HG03442 (cell line): Measurements from ENCODE around the gene CFDP1.
"Not testable (repeated sequence)": the region's sequence is repeated elsewhere in the genome, so short reads cannot be mapped to it uniquely, and the experiment has no call there.

ENCODE experiments used
- ATAC-seq: cut with Tn5 transposase; IDR thresholded peaks from one replicate; pipeline ENCODE4 v1.9.1; 2021; ENCODE audit warnings: mild to moderate bottlenecking, moderate library complexity; ENCODE audit not compliant: unreplicated experiment

The CFDP1 gene

DNA sequence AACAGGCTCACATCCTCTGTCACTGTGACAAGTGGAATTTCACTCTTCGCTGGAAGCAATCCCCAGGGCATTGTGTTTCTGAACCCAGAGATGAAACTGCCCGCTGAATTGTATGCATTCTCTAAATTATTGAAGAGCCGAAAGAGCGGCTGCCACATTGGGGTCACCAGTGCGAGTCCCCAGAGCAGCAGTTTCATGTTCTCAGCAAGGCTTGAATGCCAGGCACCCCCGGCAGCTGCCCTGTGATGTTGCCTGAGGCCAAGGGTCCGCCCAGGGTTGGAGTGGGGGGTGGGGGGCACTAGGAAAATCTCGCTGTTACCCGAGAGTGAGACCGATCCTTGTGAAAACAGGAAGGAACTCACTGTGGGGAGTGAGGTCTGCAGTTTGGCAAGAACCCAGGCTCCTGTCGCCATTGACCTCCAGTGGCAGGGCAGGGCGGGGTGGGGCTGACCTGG lies 161.2 kb downstream of the CFDP1 start:
- ATAC-seq = no peak

GRCh38 chr16:75271441-75272096 lies 161.7 kb downstream of the CFDP1 start:
- ATAC-seq = no peak

DNA sequence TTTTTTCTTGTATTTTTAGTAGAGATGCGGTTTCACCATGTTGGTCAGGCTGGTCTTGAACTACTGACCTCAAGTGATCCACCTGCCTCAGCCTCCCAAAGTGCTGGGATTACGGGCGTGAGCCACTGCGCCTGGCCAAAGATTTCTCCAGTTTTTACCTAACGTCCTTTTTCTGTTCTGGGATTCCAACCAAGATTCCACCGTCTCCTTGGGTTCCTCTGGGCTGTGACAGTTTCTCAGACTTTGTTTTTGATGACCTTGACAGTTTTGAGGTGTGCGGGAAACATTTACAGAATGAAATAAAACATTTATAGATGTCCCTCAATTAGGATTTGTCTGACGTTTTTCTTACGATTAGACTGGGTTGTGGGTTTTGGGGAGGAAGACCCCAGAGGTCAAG lies 163.9 kb downstream of the CFDP1 start:
- ATAC-seq = not testable (repeated sequence)

GRCh38 chr16:75267631-75268264 lies 165.6 kb downstream of the CFDP1 start:
- no peak for ATAC-seq

GRCh38 chr16:75266738-75267630 lies 166.3 kb downstream of the CFDP1 start:
- no peak for ATAC-seq

DNA sequence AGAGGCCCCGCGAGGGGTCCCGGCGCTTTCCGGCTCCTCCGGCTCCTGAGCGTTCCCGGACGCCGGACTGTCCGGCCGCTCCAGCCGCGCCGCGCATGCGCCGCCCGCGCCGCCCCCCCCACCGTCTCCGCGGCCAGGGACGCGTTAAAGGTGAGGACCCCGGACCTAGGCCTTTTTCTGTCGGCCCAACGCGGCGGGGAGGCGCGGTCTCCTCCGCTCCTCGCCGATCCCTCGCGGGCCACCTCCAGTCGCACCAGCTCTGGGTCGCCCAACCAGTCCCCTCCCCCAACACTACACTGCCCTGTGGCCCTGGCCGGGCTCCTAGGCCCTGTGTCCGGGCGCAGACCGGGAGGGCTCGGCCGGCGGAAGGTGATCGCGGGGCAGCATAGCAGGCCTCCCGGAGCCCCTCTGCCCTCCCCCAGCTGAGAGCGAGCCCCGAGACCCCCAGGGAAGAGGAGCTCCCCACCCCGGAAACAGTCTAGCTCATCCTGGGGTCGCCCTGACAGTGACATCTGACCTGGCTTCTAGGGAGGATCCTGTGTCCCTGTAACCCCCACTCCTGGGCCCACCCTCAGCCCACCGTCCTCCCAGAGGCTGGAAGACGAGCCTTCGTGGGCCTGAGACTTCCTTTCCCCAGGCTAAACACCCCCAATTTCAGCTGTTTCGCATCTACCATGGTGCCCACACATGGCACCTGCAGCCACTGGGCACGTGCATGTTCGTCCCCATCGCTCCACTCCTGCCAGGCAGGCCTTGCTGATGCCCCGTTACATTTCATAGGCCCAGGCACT lies 167.2 kb downstream of the CFDP1 start:
- ATAC-seq = peak; percentile 65

DNA sequence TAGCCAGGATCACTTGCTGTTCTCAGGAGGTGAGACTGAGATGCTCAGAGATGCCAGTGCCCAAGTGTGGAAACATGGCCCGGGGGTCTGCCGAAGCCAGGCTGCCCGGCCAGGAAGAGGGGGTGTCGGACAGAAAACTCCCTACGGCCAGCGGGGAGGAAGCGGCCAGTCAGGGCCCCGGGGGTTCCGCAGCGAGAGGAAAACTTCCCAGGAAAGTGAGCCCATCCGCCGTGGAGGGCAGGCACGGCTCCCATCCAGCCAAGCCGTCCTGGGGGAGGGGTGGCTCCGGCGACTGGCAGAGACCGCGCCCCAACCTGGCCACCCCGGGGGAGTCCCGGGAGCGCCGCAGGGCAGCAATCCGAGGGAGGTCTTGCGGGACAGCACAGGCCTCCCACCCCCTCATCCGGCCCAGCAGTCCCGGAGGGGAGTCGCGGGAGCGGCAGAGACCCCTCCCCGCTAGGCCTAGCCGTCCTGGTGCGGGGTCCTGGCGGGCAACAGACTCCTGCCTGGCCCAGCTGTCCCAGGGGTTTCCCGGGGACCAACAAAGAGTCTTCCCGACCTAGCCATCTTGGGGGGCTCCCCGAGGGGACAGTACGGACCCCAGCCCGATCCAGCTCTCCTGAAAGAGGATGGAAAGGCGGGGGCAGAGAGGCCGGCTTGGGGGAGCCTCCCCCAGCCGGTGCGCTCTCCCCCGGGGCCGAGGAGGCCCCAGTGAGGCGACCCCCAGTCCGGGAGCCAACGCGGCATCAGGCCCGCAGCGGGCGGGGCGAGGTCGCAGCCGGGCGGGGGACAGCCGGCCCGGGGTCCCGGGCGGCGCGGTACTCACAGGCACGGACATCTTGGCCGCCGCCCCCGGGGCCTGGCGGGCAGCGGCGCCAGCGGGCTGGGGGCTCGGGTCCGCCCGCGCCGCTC lies 168.0 kb downstream of the CFDP1 start:
- ATAC-seq = peak; percentile 25

- no peak for ATAC-seq
Measured at GRCh38 chr16:75264457-75264998, 168.8 kb downstream of the CFDP1 start.

DNA sequence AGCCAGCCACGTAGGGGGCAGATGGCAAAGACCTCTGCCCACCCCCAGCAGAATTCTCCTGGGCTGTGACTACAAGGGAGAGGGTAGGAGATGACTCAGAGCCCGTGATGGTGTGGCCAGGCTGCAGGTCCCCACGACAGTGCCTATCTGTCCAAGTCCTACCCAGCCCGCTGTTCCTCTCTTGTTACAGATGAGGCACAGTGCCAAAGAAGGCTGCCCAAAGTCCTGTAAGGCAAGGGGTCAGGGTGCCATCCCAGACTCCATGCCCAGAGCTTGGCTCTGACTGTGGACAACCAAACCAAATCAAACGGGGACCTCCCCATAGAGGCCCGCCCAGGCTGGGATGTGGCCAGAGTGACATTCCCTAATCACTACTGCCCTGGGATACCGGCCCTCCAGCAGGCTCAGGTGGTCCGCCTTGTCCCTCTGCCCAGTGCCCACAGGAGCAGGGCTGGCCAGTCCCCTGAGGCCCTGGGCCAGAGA lies 169.3 kb downstream of the CFDP1 start:
- ATAC-seq = no peak

DNA sequence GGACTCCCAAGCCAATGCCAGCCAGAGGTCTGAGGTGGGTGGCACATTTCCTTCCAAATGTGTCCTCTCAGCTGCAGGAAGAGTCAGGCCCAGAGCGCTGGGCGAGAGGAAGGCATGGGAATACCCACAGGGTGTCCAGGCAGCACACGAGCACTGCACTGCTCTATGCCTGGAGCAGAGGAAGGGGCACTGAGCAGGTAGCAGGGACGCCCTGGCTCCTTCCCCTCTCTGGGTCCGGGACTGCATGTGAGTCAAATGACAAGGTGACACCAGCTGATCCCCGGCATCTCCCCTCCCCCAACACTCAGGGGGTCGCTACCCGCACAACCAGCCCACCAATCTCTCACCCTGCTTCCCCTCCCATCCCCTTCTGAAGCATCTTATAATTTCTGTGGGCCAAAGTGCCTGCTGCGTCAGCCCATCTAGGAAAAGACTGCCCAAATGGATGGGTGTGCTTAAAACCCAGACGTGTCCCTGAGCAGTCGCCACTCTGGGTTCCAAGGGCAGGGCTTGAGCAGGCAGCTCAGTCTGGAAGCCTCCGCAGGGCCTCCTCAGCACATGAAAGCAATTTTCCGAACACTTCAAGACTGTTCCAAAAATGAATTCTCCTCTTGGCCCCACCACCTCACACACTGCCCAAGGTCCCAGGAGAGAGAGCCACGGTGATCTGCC lies 169.9 kb downstream of the CFDP1 start:
- ATAC-seq = no peak

DNA sequence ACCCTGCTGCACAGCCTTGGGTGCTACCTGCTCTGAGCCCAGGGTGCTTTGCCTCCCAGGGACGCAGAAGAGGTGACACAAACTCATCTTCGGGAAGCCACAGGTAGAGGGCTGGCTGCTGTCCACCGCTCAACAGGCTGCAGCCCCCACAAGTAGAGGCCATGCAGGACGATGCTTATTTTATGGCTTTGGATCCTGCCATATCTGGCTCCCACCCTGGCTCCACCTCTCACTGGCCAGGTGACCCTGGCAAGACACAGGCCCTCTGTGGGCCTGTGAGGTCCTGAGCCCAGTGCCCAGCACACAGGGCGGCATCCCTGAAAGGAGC lies 170.5 kb downstream of the CFDP1 start:
- ATAC-seq = no peak

GRCh38 chr16:75262104-75262799 lies 171.1 kb downstream of the CFDP1 start:
- no peak for ATAC-seq

DNA sequence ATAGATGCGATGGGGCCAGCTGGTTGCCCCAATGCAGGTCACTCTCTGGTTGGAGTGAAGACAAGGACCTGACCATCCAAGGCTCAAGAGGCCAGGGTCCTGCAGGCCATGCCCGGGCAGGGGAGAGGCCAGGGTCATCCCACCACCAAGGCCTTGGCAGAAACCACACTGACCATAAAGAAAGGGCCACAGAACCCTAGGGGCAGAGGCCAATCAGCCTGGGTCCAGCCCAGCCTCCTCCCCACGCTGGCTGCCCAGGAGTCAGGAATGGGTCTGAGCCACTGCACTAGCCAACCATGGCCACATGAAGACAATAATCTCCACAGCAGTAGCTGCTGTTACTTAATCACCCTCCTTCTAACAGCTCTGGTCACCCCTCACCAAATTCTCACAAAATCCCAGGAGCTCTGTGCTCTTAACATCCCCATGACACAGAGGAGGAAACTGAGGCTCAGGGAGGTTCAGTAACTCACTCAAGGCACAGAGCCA lies 171.7 kb downstream of the CFDP1 start:
- no peak for ATAC-seq

DNA sequence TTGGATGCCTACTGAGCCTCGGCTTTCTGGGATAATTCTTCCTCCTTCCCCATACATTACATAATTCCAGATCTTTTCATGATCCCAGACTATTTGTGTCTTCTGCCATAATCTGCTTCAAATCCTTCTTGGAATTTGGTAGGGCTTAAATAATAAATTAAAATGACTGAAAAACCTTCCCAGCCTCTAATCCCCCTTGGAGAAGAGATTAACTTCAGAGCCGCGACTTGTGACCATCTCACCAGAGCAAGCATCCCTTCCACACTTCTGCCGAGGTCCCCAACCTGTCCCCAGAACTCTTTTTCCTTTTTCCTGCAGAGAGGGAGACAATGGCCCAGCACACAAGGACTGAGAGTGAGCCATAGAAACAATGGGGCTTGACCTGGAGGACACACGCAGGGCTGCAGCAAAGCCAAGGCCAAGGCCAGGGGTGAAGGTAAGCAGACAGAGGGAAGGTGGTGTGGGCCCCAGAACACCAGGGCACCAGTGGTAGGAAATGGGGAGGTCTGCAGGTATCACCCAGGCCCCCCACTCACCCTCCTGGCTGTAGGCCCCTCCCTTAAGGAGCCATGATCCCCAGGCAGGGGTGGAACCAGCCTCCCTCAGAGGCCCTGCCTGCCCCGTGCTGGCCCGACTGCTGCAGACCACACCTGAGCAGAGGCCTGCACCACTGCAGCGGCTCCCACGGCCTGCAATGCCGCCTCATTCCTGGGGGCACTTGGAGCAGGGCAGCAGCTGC lies 172.3 kb downstream of the CFDP1 start:
- ATAC-seq = no peak

DNA sequence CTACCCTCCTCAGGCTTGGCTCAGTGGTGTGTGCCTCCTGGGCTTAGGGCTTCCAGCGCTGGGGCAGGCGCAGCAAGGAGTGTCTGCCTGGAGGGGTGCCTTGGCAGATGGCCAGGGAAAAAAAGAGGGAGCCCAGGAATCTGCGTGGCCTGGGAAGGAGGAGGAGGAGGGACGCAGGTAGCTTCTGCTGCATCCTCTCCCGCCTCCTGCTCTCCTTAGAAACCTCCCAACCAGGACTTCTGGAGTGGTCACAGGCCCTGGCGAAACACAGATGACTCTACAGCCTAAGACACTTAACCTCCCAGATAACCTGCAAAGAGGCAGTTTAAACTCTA lies 174.5 kb downstream of the CFDP1 start:
- ATAC-seq = no peak

DNA sequence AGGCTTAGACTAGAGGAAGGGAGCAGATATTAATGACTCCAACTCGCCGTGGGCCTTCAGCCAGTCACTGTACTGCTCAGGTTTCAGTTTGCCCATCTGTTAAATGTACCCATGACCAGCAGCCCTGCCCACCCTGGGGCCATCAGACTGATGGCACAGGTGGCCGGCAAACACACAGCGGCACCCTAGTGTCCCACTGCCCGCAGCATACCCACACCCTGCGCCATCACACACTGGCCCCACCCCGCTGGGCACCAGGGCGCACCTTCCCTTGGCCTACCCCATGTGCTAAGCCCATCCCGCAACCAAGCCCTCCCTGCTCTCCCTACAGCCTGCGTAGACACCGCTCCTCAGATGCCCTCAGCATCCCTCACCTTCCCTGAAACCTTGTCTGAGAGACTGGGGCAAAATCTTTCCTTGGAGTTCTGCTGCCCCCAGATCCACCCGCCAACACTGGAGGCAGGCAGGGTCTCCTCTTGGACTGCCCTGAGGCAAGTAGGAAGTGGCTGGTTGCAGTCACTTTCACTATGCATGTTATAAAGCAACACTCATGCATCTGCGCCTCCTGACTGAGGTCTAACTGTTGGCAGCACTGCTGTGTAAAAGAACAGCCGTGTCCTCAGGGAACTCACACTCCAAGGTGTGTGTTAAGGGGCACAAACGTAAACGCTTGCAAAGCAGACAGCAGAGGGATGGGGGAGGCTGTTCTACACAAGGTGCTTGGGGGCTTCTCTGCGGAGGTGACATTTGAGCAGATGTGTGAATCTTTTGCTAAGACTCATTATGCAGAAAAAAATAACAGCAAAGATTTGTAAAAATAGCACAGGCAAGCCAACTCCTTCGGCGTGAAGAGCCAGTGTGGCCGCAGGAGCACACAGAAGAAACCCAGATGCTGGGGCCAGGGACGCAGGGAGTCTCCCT lies 175.2 kb downstream of the CFDP1 start:
- no peak for ATAC-seq
